ENCODE measurements around the gene HAND2.

The HAND2 gene

DNA sequence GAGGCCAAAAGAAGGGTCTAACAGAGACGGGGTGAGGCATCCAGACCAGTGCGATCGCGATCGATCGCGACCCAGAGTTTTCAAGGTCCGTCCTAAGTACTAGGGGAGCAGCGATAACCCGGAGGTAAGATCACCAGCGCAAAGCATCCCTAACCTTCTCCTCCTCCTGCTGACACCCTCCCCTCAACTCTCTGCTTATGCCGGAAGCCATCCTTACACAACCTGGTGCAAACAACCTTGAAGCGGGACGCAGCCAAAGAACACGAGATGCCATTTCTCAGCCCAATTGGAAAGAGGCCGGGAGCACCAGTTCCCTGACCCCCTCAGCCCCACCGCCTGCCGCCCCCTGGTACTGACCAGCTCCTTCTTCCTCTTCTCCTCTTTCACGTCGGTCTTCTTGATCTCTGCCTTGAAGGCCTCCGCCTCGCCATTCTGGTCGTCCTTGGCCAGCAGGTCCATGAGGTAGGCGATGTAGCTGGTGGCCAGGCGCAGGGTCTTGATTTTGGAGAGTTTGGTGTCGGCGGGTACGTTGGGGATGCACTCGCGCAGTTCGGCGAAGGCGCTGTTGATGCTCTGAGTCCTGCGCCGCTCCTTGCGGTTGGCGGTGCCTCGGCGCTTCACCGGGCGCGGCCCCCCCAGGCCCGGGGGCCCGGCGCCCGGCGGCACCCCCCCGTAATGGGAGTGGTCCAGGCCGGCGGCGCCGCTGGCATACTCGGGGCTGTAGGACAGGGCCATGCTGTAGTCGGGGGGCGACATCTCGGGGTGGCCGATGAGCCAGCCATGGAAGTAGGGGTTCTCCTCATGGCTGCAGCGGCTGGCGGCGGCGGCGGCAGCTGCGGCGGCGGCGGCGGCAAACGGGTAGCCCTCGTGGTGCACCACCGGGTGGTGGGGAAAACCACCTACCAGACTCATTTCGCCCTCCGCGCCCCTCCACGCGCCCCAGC is 1.4 kb downstream of the HAND2 start:
- no peak for DNase-seq (ENCODE audit: extremely low spot score)
- ChIA-PET POLR2A (interaction anchor here (0.6 to 2.0 kb wide), 3 partner anchors 10 to 194 kb away, joined by 3 to 7 read pairs (median 3); partner anchors contain the start of gene HMGB2), CTCF (no interaction called here)
- TF ChIP-seq HDGF (IDR thresholded peaks at IDR 0.05; ENCODE audit: borderline replicate concordance) (no peak), LEF1 (IDR thresholded peaks at IDR 0.05; ENCODE audit: borderline replicate concordance) (no peak), ZNF384 (IDR thresholded peaks at IDR 0.05) (no peak), FOXM1 (IDR thresholded peaks at IDR 0.05; ENCODE audit: borderline replicate concordance) (no peak), L3MBTL2 (conservative IDR thresholded peaks at IDR 0.05) (no peak), NFRKB (IDR thresholded peaks at IDR 0.05) (no peak), BHLHE40 (IDR thresholded peaks at IDR 0.05; ENCODE audit: borderline replicate concordance) (no peak), FOXA1 (IDR thresholded peaks at IDR 0.05) (no peak), SP1 (IDR thresholded peaks at IDR 0.05) (no peak), CTBP1 (IDR thresholded peaks at IDR 0.05; ENCODE audit: borderline replicate concordance) (no peak), SUZ12 (IDR thresholded peaks at IDR 0.05) (no peak)
- TF ChIP-seq, protein P1, sequence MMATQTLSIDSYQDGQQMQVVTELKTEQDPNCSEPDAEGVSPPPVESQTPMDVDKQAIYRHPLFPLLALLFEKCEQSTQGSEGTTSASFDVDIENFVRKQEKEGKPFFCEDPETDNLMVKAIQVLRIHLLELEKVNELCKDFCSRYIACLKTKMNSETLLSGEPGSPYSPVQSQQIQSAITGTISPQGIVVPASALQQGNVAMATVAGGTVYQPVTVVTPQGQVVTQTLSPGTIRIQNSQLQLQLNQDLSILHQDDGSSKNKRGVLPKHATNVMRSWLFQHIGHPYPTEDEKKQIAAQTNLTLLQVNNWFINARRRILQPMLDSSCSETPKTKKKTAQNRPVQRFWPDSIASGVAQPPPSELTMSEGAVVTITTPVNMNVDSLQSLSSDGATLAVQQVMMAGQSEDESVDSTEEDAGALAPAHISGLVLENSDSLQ (IDR thresholded peaks at IDR 0.05), result no peak

DNA sequence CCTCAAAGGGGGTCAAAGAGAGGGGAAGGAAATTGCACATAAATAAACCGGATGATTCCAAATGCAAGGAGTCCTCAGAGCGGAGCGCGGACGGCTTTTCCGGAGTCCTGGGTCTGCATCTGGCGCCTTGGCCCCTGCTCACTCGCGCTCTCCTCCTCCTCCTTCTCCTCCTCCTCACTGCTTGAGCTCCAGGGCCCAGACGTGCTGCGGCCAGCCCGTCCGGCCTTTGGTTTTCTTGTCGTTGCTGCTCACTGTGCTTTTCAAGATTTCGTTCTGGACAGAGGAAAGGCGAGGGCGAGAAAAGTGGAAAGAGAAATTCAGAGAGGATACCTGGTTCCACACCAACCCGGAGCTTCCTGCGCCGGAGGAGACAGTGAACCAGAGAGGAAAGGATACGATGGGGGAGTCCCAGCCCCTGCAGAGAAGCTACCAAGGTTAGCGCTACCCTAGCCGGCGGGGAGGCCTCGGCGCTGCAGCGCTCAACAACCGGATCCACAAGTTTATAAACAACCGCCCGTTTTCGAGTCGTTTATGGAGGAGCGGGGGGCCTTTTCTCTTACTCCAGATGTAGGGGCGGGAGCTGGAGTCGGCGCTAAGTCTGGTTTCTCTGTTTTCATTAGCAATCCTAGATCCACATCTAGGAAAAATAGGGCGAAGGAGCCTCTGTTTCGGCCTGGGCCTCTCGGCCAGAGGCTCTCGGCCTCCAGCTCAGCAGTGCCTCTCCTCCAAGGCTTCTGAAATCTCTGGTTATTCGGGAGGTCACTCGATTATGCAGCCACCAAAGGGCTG is 2.7 kb downstream of the HAND2 start:
- no peak for DNase-seq (ENCODE audit: extremely low spot score)
- POLR2A ChIA-PET, result no interaction called here
- TF ChIP-seq TARDBP (IDR thresholded peaks at IDR 0.05) (no peak), FOXK2 (IDR thresholded peaks at IDR 0.05) (no peak), FOXA1 (IDR thresholded peaks at IDR 0.05) (no peak), ELF4 (IDR thresholded peaks at IDR 0.05) (no peak), SUZ12 (IDR thresholded peaks at IDR 0.05) (no peak), ZNF384 (IDR thresholded peaks at IDR 0.05) (no peak), L3MBTL2 (conservative IDR thresholded peaks at IDR 0.05) (no peak), FOXM1 (IDR thresholded peaks at IDR 0.05; ENCODE audit: borderline replicate concordance) (no peak), ARNT (IDR thresholded peaks at IDR 0.05) (no peak), CTBP1 (IDR thresholded peaks at IDR 0.05; ENCODE audit: borderline replicate concordance) (no peak), SP1 (IDR thresholded peaks at IDR 0.05) (no peak), NFRKB (IDR thresholded peaks at IDR 0.05) (no peak), LEF1 (IDR thresholded peaks at IDR 0.05; ENCODE audit: borderline replicate concordance) (no peak)
- TF ChIP-seq, protein P1 (IDR thresholded peaks at IDR 0.05), result no peak
- CTCF ChIA-PET, result interaction anchor here (0.7 kb wide), 1 partner anchor 33 kb away, joined by 3 read pairs; no protein-coding TSS in a partner anchor

DNA sequence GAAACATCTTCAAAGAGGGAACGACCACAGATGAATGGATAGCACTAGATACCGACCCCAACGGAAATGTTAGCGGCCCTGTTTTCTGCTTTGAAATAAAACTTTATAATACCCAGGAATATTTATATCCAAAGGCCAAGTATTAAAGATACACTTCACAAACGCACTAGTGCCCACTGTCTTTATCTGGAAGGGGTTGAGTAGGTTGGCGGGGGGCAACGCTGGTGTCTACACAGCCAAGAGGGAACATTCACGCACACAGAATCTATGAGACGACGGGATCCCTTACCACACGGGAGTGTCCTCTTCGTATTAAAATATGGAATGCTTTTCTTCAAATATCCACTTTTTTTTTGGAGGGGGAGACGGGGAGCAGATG is 3.3 kb downstream of the HAND2 start:
- ChIA-PET CTCF (no interaction called here), POLR2A (no interaction called here)
- DNase-seq (ENCODE audit: extremely low spot score), result no peak
- TF ChIP-seq L3MBTL2 (conservative IDR thresholded peaks at IDR 0.05), result no peak
- no peak for TF ChIP-seq FOXK2 (IDR thresholded peaks at IDR 0.05)
- no peak for TF ChIP-seq HDGF (IDR thresholded peaks at IDR 0.05; ENCODE audit: borderline replicate concordance)
- TF ChIP-seq TARDBP (IDR thresholded peaks at IDR 0.05), result no peak
- TF ChIP-seq ARNT (IDR thresholded peaks at IDR 0.05), result no peak
- no peak for TF ChIP-seq SP1 (IDR thresholded peaks at IDR 0.05)
- no peak for TF ChIP-seq SUZ12 (IDR thresholded peaks at IDR 0.05)
- no peak for TF ChIP-seq CTBP1 (IDR thresholded peaks at IDR 0.05; ENCODE audit: borderline replicate concordance)
- TF ChIP-seq ELF4 (IDR thresholded peaks at IDR 0.05), result no peak
- TF ChIP-seq ZNF384 (IDR thresholded peaks at IDR 0.05), result no peak
- TF ChIP-seq FOXM1 (IDR thresholded peaks at IDR 0.05; ENCODE audit: borderline replicate concordance), result no peak
- TF ChIP-seq NFRKB (IDR thresholded peaks at IDR 0.05), result no peak
- TF ChIP-seq BHLHE40 (IDR thresholded peaks at IDR 0.05; ENCODE audit: borderline replicate concordance), result no peak
- TF ChIP-seq, protein P1 (IDR thresholded peaks at IDR 0.05), result no peak
- TF ChIP-seq FOXA1 (IDR thresholded peaks at IDR 0.05), result no peak
- no peak for TF ChIP-seq LEF1 (IDR thresholded peaks at IDR 0.05; ENCODE audit: borderline replicate concordance)

DNA sequence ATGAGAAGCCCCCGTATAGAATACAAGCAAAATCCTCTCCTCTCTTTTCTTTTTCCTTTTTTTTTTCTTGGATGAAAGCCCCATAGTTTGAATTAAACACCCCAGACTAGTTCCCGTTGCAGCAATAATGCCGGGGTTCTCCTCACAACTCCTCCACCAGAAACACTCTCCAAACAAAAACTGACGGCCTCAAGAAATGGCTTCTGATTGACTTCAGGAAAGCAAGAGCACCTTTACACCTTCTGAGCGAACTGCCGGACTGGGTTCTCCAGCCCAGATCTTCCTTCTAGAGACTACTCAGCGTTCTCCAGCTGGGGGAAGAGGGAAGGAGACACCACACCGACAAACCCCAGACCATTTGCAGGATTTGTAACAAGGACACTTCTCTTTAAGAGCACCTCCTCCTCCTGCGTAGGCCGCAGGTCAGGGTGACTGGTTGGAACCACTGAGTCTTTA is 4.0 kb downstream of the HAND2 start:
- DNase-seq (ENCODE audit: extremely low spot score), result no peak
- TF ChIP-seq, protein P1 (IDR thresholded peaks at IDR 0.05), result no peak
- ChIA-PET CTCF (no interaction called here), POLR2A (no interaction called here)
